ENCODE results near the gene PEDS1.
"Not testable (repeated sequence)": the region's sequence is repeated elsewhere in the genome, so short reads cannot be mapped to it uniquely, and the experiment has no call there.

PEDS1 gene

DNA sequence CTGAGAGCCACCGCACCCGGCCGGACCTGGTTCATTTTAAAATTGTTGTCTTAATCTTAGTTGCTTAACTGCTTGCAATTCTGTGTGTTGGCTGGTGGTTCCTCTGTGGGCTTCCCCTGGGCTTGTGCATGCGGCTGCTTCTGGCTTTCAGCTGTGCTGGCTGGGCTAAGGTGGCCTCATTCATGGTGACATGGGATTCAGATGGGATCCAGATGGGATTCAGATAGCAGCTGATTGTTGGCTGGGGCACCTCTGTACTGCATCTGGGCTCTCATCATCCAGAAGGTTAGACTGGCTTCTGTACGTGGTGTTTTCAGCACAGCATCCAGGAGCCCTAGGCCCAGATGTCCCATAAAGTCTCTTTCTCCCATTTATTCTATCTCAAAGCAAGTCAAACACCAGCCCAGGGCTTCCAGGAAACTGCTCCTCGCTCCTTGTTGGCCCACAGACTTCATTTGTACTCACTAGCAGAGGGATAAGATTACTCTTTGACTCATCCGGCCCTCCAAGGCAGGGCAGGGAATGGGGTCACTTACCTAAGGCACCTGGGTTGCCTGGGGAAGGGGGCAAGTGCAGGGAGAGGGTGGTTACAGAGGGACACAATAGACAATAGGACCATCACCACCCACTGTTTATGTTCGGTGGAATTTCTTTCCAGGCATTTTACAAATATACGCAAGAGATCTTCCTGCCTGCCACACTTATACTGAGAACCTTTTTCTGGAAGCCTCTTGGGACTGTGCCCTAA lies 10.2 kb upstream of the PEDS1 start:
- no peak for DNase-seq (ENCODE audit: low read depth in 2 of 2)

DNA sequence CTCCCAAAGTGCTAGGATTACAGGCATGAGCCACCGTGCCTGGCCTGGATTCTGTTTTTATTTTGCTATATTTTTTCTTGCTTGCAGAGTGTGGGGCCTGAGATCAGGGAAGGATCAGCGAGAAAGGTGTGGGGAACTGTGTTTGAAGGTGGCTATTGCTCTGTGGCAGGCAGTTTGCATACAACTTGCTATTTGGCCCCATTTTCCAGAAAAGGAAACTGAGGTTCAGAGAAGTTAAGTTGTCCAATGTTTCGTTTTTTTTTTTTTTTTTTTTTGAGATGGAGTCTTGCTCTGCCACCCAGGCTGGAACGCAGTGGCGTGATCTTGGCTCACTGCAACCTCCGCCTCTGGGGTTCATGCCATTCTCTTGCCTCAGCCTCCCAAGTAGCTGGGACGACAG lies 8.0 kb upstream of the PEDS1 start:
- not testable (repeated sequence) for DNase-seq (ENCODE audit: low read depth in 2 of 2)

GRCh38 chr20:50153153-50153499 lies 397 bp downstream of the PEDS1 start:
- no peak for DNase-seq (ENCODE audit: low read depth in 2 of 2)

DNA sequence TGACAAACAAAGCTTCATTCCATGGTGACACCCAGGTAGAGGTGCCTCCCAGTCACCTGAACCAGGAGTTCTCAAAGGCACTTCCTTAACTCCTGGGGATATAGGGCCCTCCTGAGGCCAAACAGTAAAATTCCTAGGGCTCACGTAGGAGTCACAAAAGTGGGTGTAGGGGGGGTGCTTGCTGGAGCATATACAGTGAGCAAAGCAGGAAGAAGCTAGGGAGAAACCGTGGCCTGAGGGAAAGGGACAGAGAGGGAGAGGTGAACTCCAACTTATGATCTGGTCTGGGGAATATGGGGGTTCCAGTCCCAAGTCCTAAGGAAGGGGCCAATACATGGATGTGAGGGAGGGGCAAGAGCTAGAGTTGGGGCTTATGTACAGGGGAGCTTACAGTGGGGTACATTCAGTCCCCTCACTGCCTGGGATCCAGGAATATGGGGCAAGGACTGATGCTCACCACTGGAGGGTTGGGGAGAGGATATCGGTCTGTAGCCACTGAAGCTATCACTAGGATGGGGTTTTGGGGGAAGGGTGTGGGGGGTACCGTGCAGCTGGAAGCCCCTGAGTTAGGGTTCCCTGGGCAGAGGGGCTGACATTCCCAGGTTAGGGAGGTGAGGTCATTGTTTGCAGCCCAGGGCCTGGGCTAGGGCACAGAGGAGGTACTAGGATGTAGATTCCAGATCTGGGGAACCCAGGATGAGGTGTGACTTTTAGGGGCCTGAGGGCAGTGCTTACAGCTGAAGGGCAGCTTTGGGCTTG lies 950 bp downstream of the PEDS1 start:
- no peak for DNase-seq (ENCODE audit: low read depth in 2 of 2)

DNA sequence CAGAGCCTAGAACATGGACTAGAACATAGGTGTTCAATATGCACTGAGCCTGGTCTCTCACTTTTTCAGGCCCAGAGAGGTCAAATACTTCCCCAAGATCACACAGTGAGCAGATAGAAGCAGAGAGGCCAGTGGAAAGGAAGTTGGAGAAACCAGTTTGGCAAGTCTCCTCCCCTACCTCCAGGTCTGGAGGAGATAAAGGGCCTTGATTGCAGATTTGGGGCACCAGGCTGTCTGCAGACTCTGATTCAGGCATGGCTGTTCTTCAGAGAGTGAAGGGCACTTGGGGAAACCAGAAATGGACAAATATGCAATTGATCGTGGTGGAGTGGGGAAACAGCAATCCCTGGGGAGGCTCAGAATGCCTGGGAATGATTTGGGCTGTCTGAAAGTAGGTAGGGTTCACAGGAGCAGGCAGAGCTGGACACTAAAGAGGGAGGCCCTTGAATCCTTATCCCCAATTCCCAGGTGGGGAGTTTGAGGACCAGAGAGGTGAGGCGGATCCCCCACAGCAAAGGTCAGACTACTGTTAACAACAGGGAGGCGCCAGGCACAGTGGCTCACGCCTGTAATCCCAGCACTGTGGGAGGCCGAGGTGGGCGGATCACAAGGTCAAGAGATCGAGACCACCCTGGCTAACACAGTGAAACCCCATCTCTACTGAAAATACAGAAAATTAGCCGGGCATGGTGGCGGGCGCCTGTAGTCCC lies 2.3 kb downstream of the PEDS1 start:
- no peak for DNase-seq (ENCODE audit: low read depth in 2 of 2)

- DNase-seq (ENCODE audit: low read depth in 2 of 2) = no peak
Observed at GRCh38 chr20:50149481-50150254, 3.9 kb downstream of the PEDS1 start.

DNA sequence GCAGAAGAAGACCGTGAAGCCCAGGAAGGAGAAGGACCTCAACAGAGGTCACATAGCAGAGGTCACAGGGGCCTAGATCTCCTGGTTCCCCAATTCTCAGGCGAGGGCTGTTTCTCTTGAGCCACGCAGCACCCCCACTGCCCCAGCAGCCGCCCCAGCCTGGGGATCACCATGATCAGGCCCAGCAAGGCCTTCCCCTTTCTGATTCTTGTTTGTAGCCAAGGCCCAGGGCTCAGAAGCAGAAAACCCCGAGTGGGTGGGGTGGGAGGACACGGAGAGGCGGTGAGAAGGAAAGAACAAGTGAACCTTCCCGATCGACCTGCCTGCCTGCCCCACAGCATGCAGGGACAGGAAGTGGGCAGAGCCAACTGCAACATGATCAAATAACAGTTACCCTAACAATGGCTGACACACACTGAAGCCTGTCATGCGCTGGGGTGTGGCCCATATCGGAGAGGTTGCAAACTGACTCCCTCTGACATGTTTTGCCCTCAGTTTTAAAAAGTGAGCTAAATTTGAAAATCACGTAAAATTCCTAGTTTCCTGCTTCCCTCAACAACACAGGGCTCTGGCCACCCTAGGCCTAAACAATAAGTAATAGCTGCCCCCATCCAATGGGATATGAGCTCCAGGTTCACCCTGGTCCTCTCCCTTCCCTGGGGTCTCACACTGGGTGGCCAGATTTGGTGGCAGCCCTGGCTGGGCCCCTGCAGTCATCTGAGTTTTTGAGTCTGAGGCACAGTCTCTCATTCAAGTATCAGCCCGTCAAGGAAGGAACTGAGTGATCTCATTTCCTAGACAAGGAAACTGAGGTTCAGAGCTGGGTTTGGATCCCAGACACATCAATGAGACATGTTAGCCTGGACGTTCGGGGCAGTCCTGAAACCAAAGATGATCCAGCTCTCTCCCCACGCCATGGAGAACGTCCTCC lies 6.5 kb downstream of the PEDS1 start:
- peak; percentile 75 to 77 for DNase-seq (ENCODE audit: low read depth in 2 of 2)

- DNase-seq (ENCODE audit: low read depth in 2 of 2) = no peak
Observed at GRCh38 chr20:50146214-50146613, 7.3 kb downstream of the PEDS1 start.

GRCh38 chr20:50145566-50145965 lies 8.0 kb downstream of the PEDS1 start:
- DNase-seq (ENCODE audit: low read depth in 2 of 2) = no peak

DNA sequence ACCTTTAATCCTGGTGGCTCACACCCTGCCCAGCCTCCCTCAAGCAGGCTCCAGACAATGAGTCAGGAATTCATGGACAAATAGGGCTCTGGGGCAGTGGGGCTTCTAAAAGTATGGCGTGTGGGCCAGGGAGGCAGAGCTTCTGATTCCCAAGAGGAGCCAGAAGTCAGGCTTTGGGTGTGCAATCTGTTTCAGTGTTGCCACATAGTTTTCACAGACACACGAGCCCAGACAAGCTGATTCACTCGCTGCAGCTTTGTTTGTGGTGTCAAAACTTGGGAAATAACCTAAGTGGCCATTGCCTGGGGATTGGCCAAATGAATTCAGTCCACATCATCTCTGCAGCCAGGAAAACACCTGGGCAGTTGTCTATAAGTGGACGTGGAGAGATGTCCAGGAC lies 9.2 kb downstream of the PEDS1 start:
- no peak for DNase-seq (ENCODE audit: low read depth in 2 of 2)

DNA sequence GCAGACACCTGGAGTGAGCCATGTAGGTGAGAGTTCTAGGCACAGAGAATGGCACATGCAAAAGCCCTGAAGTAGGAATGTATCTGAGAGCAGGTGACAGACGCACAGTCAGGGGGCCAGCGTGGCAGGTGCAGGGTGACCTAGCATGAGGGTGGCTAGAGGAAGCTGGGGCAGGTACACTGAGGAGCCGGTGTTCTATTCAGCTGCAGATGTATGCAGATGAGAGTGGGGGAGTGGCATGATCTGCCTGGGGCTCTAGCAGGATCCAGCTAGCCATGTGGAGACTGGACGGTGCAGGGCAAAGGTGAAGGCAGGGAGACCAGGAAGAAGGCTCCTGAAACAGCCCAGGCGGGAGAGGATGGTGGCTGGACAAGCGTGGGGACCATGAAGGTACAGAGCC lies 10.7 kb downstream of the PEDS1 start:
- DNase-seq (ENCODE audit: low read depth in 2 of 2) = no peak

- no peak for DNase-seq (ENCODE audit: low read depth in 2 of 2)
Observed at GRCh38 chr20:50141811-50142561, 11.5 kb downstream of the PEDS1 start.

GRCh38 chr20:50141018-50141675 lies 12.4 kb downstream of the PEDS1 start:
- no peak for DNase-seq (ENCODE audit: low read depth in 2 of 2)

DNA sequence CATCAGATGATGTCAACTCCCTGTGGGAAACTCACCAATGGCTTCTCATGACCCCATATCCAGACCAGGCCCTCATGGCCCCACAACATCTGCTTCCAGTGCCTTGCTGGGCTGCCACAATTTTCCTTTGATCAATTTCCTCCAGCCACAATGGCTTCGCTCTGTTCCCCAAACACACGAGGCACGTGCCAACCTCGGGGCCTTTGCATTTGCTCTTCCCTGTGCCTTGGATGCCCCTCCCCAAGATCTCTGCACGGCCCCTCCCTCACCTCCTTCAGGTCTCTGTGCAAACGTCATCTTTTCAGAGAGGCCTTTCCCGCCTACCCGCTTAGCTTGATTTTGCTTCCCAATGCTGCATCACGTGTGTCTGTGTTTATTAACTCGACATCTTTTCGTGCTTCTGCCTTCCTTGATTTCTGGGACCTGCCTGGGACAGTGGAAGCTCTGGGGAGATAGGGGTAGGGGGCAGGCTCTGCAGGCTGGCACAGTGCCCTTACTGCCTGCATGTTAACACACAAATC lies 13.1 kb downstream of the PEDS1 start:
- DNase-seq (ENCODE audit: low read depth in 2 of 2) = no peak

GRCh38 chr20:50138479-50139393 lies 14.8 kb downstream of the PEDS1 start:
- DNase-seq (ENCODE audit: low read depth in 2 of 2) = no peak

DNA sequence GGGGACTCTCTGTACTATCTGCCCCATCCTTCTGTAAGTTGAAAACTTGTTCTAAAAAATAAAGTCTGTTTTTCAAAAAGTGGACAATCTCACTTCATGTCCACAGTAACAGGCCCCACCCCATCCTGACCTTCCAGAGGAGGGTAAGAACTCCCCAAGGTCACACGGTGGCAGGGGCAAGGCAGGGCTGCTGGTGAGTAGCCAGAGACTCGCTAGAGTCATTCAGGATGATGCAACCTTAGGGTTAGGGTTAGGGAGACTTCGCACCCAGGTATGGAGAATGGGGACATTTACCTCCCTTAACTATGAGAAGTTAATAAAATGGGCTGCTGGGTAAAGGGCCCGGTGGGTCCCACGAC lies 15.4 kb downstream of the PEDS1 start:
- DNase-seq (ENCODE audit: low read depth in 2 of 2) = no peak

DNA sequence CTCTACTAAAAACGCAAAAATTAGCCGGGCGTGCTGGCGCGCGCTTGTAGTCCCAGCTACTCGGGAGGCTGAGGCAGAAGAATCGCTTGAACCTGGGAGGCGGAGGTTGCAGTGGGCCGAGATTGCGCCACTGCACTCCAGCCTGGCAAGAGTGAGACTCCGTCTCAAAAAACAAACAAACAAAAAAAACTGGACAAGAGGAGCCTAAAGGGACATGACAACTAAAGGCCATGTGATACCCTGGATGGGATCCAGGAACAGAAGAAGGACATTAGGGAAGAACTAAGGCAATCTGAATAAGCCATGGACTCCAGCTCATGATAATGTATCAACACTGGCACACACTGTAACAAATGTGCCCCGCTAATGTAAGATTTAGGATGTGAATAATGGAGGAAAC lies 15.8 kb downstream of the PEDS1 start:
- DNase-seq (ENCODE audit: low read depth in 2 of 2) = not testable (repeated sequence)

GRCh38 chr20:50136822-50137599 lies 16.5 kb downstream of the PEDS1 start:
- DNase-seq (ENCODE audit: low read depth in 2 of 2) = no peak

Measured in stimulated activated CD8-positive, alpha-beta memory T cell treated with anti-CD3 and anti-CD28 coated beads, Interleukin-7, amount 100 ng/mL, for 4 hours (primary cell).